ENCODE measurements around the gene PROSER1.

The PROSER1 gene

DNA sequence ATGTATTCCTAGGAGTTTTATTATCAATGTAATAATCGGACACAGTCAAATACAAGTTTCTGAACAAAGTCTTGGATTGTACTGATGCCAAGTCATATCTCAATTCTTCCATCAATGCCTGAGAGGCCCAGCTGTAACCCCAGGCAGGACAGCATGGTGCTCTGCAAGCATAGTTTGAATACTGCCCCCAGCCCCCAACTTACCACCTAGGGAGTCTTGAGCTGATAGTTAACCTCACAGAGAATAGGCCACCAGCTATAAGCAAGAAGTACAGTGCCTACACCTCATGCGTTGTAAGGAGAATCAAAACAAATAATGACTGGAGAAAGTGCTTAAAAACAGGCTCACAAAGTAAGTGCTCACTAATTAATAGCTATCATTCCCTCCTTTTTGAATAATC, 2.7 kb downstream of the PROSER1 start:
- TF ChIP-seq, protein P1, sequence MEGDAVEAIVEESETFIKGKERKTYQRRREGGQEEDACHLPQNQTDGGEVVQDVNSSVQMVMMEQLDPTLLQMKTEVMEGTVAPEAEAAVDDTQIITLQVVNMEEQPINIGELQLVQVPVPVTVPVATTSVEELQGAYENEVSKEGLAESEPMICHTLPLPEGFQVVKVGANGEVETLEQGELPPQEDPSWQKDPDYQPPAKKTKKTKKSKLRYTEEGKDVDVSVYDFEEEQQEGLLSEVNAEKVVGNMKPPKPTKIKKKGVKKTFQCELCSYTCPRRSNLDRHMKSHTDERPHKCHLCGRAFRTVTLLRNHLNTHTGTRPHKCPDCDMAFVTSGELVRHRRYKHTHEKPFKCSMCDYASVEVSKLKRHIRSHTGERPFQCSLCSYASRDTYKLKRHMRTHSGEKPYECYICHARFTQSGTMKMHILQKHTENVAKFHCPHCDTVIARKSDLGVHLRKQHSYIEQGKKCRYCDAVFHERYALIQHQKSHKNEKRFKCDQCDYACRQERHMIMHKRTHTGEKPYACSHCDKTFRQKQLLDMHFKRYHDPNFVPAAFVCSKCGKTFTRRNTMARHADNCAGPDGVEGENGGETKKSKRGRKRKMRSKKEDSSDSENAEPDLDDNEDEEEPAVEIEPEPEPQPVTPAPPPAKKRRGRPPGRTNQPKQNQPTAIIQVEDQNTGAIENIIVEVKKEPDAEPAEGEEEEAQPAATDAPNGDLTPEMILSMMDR (IDR thresholded peaks at IDR 0.05; ENCODE audit: low read length): no peak
- no peak for TF ChIP-seq EZH2phosphoT487 (IDR thresholded peaks at IDR 0.05; ENCODE audit: low read length)
- no peak for TF ChIP-seq EZH2 (optimal IDR thresholded peaks at IDR 0.05; ENCODE audit: low read depth, low read length)
- no peaks in the 10 kb centered on the region for H3K27me3 ChIP-seq (replicated peaks; ENCODE audit: insufficient read depth, low read length)
- H3F3A ChIP-seq (ENCODE audit: insufficient read depth, low read length): no peaks in the 10 kb centered on the region
- no peaks in the 10 kb centered on the region for H3K36me3 ChIP-seq (replicated peaks; ENCODE audit: insufficient read depth, low read length)
- H3K79me2 ChIP-seq (ENCODE audit: low read length): peaks cover 78% of the 10 kb centered on the region
- H3K4me1 ChIP-seq (ENCODE audit: low read length): no peaks in the 10 kb centered on the region
- H3K9me3 ChIP-seq (replicated peaks; ENCODE audit: insufficient read depth, low read length): no peaks in the 10 kb centered on the region
- H3K27ac ChIP-seq (ENCODE audit: low read length): no peak overlapping the region
- H3K9ac ChIP-seq (ENCODE audit: low read length): peak overlapping the region; percentile 80; the same call in 1 of the 2 replicates
- H3K4me2 ChIP-seq (ENCODE audit: low read depth, low read length): peak overlapping the region; percentile 87
- no peaks in the 10 kb centered on the region for H4K20me1 ChIP-seq (ENCODE audit: insufficient read depth, low read length)
- peak overlapping the region; percentile 76 for H3K4me3 ChIP-seq (ENCODE audit: low read length)
- no peaks in the 10 kb centered on the region for H3K9me2 ChIP-seq (replicated peaks; ENCODE audit: insufficient read depth, low read length)
- DNase-seq: no peak
- H2AFZ ChIP-seq (ENCODE audit: low read length): no peak overlapping the region

DNA sequence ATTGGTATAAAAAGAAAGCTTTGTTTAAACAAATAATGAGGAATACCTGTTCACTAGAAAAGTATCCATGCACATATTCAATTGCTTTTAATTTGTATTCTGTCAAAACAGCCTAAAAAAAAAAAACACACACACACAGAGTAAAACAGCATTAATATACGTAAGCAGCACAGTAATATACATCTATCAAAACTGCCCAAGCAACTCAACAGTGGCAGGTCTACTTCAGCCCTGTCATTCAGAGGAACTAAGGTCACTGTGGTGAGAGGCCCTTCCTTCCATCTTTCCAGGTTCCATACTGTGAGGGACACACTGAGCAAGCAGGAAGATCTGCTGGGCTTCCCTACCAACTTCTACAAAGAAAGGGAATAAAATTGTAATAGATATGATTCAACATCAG, 3.8 kb downstream of the PROSER1 start:
- no peaks in the 10 kb centered on the region for H3F3A ChIP-seq (ENCODE audit: insufficient read depth, low read length)
- no peaks in the 10 kb centered on the region for H3K4me1 ChIP-seq (ENCODE audit: low read length)
- TF ChIP-seq EZH2phosphoT487 (IDR thresholded peaks at IDR 0.05; ENCODE audit: low read length) (no peak), EZH2 (optimal IDR thresholded peaks at IDR 0.05; ENCODE audit: low read depth, low read length) (no peak)
- TF ChIP-seq, protein P1 (IDR thresholded peaks at IDR 0.05; ENCODE audit: low read length): no peak
- no peaks in the 10 kb centered on the region for H4K20me1 ChIP-seq (ENCODE audit: insufficient read depth, low read length)
- H3K27ac ChIP-seq (ENCODE audit: low read length): no peak overlapping the region
- peaks cover 71% of the 10 kb centered on the region for H3K79me2 ChIP-seq (ENCODE audit: low read length)
- H2AFZ ChIP-seq (ENCODE audit: low read length): no peak overlapping the region
- no peak overlapping the region for H3K4me3 ChIP-seq (ENCODE audit: low read length)
- no peaks in the 10 kb centered on the region for H3K27me3 ChIP-seq (replicated peaks; ENCODE audit: insufficient read depth, low read length)
- no peak overlapping the region for H3K9ac ChIP-seq (ENCODE audit: low read length)
- 0 out of 2 replicates have a peak overlapping the region, but pooled peaks have one; percentile 87 for H3K4me2 ChIP-seq (ENCODE audit: low read depth, low read length)
- no peaks in the 10 kb centered on the region; the same call in 1 of the 2 replicates for H3K36me3 ChIP-seq (replicated peaks; ENCODE audit: insufficient read depth, low read length)
- no peaks in the 10 kb centered on the region for H3K9me3 ChIP-seq (replicated peaks; ENCODE audit: insufficient read depth, low read length)
- H3K9me2 ChIP-seq (replicated peaks; ENCODE audit: insufficient read depth, low read length): no peaks in the 10 kb centered on the region
- no peak for DNase-seq

GRCh38 chr13:39032150-39032549, 5.7 kb downstream of the PROSER1 start:
- Histone ChIP-seq H3K4me2 (ENCODE audit: low read depth, low read length) (no peak overlapping the region), H3F3A (ENCODE audit: insufficient read depth, low read length) (no peaks in the 10 kb centered on the region), H3K9me3 (replicated peaks; ENCODE audit: insufficient read depth, low read length) (no peaks in the 10 kb centered on the region), H3K9ac (ENCODE audit: low read length) (no peak overlapping the region), H3K27ac (ENCODE audit: low read length) (no peak overlapping the region), H3K4me3 (ENCODE audit: low read length) (no peak overlapping the region), H3K27me3 (replicated peaks; ENCODE audit: insufficient read depth, low read length) (no peaks in the 10 kb centered on the region), H3K9me2 (replicated peaks; ENCODE audit: insufficient read depth, low read length) (no peaks in the 10 kb centered on the region), H2AFZ (ENCODE audit: low read length) (no peak overlapping the region), H4K20me1 (ENCODE audit: insufficient read depth, low read length) (no peaks in the 10 kb centered on the region), H3K36me3 (replicated peaks; ENCODE audit: insufficient read depth, low read length) (no peaks in the 10 kb centered on the region; the same call in 1 of the 2 replicates), H3K4me1 (ENCODE audit: low read length) (no peaks in the 10 kb centered on the region), H3K79me2 (ENCODE audit: low read length) (peaks cover 65% of the 10 kb centered on the region)
- DNase-seq: no peak
- TF ChIP-seq, protein P1 (IDR thresholded peaks at IDR 0.05; ENCODE audit: low read length): no peak
- TF ChIP-seq EZH2phosphoT487 (IDR thresholded peaks at IDR 0.05; ENCODE audit: low read length) (no peak), EZH2 (optimal IDR thresholded peaks at IDR 0.05; ENCODE audit: low read depth, low read length) (no peak)

Data from MM.1S (cell line).